Measurements from ENCODE around the gene F2.

DNA sequence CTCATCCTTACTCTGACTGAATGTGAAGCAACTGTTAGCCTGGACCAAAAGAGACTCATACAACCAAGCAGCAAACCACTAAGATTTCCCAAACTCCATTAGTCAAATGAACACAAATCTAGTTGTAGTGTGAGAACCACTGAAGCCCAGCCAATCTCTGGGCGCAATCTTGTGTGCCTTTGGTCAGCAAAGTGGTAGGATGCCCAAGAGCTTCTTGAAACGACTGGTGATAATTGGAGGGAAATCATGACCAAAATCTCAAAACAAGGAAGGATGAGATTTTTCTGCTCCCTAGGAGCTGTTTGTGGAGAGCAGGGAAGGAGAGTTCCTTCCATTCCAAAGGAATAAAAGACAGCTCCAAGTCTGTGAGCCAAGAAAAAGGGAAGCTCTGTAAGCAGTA is 24.0 kb downstream of the F2 start:
- TF ChIP-seq, protein P1, sequence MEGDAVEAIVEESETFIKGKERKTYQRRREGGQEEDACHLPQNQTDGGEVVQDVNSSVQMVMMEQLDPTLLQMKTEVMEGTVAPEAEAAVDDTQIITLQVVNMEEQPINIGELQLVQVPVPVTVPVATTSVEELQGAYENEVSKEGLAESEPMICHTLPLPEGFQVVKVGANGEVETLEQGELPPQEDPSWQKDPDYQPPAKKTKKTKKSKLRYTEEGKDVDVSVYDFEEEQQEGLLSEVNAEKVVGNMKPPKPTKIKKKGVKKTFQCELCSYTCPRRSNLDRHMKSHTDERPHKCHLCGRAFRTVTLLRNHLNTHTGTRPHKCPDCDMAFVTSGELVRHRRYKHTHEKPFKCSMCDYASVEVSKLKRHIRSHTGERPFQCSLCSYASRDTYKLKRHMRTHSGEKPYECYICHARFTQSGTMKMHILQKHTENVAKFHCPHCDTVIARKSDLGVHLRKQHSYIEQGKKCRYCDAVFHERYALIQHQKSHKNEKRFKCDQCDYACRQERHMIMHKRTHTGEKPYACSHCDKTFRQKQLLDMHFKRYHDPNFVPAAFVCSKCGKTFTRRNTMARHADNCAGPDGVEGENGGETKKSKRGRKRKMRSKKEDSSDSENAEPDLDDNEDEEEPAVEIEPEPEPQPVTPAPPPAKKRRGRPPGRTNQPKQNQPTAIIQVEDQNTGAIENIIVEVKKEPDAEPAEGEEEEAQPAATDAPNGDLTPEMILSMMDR (IDR thresholded peaks at IDR 0.05; ENCODE audit: insufficient read depth, low read length) = no peak
- no peak for TF ChIP-seq POLR2AphosphoS5 (IDR thresholded peaks at IDR 0.05; ENCODE audit: low read depth)
- TF ChIP-seq, protein P2, sequence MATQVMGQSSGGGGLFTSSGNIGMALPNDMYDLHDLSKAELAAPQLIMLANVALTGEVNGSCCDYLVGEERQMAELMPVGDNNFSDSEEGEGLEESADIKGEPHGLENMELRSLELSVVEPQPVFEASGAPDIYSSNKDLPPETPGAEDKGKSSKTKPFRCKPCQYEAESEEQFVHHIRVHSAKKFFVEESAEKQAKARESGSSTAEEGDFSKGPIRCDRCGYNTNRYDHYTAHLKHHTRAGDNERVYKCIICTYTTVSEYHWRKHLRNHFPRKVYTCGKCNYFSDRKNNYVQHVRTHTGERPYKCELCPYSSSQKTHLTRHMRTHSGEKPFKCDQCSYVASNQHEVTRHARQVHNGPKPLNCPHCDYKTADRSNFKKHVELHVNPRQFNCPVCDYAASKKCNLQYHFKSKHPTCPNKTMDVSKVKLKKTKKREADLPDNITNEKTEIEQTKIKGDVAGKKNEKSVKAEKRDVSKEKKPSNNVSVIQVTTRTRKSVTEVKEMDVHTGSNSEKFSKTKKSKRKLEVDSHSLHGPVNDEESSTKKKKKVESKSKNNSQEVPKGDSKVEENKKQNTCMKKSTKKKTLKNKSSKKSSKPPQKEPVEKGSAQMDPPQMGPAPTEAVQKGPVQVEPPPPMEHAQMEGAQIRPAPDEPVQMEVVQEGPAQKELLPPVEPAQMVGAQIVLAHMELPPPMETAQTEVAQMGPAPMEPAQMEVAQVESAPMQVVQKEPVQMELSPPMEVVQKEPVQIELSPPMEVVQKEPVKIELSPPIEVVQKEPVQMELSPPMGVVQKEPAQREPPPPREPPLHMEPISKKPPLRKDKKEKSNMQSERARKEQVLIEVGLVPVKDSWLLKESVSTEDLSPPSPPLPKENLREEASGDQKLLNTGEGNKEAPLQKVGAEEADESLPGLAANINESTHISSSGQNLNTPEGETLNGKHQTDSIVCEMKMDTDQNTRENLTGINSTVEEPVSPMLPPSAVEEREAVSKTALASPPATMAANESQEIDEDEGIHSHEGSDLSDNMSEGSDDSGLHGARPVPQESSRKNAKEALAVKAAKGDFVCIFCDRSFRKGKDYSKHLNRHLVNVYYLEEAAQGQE (IDR thresholded peaks at IDR 0.05; ENCODE audit: insufficient replicate concordance, low read depth) = no peak
